Activated gamma-delta T cell treated with anti-CD3 and anti-CD28 coated beads, Interleukin-2, amount 50 U/mL, for 16 hours (primary cell): ENCODE measurements around the gene CPNE5.

ENCODE experiments used
- DNase-seq: peaks from one replicate; pipeline ENCODE4 v3.0.0-alpha.2; 2020; ENCODE audit warnings: low read depth

CPNE5 gene

GRCh38 chr6:36834576-36835341 lies 4.5 kb downstream of the CPNE5 start:
- no peak for DNase-seq

DNA sequence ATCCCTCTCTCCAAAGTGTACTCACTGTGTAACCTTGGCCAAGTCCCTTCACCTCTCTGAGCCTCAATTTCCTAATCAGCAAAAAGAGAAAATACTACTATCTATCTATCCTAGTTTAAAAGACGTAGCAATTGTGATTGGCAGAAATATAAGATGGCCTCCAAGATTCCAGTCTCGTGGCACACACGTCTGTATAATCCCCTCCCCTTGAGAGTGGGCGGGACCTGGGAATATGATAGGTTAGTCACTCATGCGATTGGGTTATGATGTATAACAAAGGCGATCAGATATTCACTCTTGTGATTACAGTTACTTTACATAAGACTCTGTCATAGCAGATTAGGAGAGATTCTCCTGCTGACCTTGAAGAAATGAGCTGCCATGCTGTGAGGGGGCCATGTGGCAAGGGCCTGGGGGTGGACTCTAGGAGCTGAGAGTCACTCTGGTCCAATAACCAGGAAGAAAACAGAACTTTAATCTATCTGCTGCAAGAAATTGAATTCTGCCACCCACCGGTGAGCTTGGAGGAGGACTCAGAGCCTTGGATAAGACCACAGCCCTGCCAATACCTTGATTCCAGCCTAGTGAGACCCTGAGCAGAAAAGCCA lies 6.0 kb downstream of the CPNE5 start:
- DNase-seq, result no peak

DNA sequence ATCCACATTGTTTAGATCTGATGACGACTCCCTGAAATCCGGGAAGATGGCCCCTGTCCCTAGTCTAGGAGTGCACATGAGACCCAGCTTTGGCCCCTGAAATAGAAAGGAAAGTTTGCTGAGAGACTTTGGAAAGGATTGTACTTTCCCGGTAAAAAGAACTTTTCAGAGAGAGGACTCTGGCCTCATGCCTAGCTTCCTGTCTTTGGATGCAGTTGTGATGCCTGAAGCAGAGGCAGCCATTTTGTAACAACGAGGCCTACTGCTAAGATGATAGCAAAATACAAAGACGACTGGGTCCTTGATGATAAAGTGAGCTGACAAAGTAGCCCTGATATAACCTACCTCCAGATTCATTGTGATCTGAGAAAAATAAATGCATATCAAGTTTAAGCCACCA lies 6.9 kb downstream of the CPNE5 start:
- no peak for DNase-seq

DNA sequence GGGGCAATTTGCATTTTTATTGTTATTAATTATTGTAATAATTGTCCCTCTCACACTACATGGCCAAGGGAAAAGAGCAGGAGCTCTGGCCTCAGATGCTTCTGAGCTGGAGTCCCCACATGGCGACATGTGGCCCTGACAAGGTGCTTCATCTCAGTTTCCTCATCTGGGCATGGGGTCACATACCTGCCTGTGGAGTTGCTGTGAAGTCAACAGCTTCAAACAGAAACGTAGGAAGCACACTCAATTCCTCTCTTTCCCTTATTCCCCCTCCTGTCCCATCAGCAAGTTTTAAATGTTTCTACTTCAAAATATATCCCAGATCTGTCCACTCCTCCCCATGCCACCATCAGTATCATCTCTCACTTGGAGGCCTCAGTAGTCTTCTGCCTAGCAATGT lies 8.7 kb downstream of the CPNE5 start:
- DNase-seq, result no peak

DNA sequence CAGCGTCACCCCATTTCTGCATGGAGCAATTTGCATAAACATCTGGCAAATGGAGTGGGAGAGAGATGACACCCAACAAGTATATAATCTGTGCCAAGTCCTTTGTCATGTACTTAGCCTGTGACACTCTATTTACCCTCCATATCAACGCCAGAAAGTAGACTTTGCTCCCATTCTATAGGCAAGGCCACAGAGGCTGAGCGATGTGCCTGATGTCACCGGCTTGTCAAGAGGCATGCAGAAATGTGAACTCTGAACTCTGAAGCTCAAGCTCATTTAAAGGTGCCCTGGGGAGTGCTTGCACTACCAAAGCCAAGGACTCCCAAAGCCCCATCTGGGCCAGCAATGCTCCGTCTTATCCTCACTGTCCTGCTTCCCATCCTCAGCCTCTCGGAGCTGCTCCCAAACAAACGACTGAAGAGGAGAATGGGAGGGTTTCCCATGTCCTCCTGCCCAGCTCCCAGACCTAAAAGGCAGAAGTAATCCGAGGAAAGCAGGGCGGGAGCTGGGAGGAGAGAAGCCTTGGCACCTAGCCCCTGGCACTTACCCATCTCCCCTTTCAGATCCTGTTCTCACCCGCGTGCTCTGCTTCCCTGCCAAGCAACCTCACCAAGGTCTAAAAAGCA lies 9.2 kb downstream of the CPNE5 start:
- DNase-seq, result no peak

DNA sequence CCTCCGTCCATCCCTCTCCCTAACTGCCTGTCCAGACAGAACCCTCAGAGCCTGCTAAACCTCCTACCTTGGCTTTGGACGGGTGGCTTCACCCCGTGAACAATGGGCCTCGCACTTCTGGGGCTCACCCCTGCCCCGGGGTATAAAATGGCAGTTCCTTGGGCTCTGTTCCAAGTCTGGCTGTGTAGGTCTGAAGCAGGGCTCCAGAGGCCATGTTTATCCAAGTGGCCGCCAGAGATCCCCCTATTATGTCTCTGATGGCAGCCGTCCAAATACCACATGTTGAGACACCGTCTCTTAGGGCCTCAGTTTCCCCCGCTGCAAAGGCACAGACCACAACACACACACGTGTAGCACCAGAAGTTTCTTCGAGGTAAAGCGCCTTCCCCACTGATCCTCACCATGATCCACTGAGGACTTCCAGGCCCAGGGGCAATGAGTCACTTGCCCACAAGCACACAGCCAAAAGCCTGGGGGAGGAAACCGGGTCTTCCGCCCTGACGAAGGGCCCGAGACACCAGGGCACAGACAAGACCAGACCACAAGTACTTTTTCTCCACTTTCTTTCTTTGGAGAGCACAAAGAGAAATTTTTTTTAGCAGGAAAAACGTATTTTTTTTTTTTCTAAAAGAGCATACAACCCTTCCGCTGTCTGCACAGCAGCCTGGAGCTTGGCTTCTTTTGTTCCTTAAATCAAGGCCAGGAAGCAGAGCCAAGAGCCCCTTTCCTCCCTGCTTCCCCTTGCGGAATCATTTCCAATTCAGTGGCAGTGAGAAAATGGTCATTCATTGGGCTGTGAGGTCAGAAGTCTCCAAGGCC lies 11.8 kb downstream of the CPNE5 start:
- no peak for DNase-seq

GRCh38 chr6:36826520-36827227 lies 12.6 kb downstream of the CPNE5 start:
- no peak for DNase-seq

- no peak for DNase-seq
Measured at GRCh38 chr6:36825994-36826393, 13.2 kb downstream of the CPNE5 start.

DNA sequence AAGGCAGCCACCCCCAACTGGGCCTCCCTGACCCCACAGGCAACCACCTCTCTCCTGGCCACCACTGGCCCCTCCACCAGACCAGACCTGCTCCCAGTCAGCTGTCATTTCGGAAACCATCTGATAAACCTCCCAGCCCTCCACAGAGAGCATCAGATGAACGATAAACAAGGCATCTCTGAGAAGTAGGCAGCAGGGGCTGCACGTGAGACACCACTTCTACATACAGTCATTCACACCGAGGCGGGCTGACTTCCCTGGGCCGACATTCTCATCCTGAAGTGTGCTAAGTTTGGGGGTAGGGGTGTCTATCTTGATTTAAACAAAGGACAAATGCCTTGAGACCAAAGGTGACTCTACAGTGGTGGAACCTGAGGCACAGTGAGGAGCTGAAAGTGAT lies 13.8 kb downstream of the CPNE5 start:
- DNase-seq, result no peak

DNA sequence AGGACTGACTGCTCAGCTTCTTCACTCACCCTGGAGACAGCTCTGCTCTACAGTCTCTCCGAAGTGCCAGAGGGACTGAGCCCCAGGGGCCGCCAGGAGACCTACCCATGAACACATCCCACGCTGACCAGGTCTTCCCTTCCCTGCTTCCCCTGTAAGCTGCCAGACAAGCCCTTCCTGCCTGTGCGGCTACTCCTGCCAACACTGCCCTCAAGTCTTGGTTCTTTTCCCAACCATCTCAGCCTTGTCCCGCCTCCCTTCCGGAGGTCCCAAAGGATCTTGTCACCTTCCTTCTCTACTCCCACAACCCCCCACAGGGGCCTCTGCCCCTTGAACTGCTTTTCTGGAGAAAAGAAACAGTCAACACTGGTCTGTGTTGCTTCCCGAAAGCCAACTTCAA lies 15.0 kb downstream of the CPNE5 start:
- DNase-seq, result no peak

- no peak for DNase-seq
Measured at GRCh38 chr6:36823421-36824096, 15.7 kb downstream of the CPNE5 start.

GRCh38 chr6:36822506-36823269 lies 16.6 kb downstream of the CPNE5 start:
- DNase-seq, result no peak

GRCh38 chr6:36821581-36822335 lies 17.5 kb downstream of the CPNE5 start:
- DNase-seq, result no peak

- no peak for DNase-seq
Measured at GRCh38 chr6:36820700-36821580, 18.3 kb downstream of the CPNE5 start.

GRCh38 chr6:36818756-36819155 lies 20.5 kb downstream of the CPNE5 start:
- DNase-seq, result no peak

DNA sequence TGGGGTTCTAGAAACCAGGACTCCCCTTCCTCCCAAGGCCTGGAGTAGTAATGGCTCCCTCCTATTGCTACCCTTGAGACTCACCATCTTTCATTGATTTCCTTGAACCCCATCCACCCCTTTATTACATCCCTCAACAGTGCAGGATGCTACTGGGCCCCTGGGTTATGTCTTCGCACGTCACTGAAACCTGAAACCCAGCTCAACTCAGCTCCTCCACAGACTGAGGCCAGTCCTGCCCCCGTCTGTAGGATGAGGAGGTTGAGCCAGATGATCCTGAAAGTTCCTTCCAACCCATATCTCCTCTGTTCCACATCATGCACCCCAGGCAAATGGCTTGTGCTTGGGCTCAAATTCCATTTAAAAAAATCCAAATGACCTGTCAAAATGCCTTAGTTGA lies 21.4 kb downstream of the CPNE5 start:
- no peak for DNase-seq

- no peak for DNase-seq
Measured at GRCh38 chr6:36817176-36817817, 21.9 kb downstream of the CPNE5 start.
